ENCODE results near the gene RAPGEF2. TPM values are rescaled to one million over a fixed set of nuclear protein-coding genes. Genes with fewer than 3 reads are reported as not detected.

RAPGEF2 gene
- total and polyA plus RNA-seq, 8 donors = 4.3 to 27.5 (median 13.9) TPM

DNA sequence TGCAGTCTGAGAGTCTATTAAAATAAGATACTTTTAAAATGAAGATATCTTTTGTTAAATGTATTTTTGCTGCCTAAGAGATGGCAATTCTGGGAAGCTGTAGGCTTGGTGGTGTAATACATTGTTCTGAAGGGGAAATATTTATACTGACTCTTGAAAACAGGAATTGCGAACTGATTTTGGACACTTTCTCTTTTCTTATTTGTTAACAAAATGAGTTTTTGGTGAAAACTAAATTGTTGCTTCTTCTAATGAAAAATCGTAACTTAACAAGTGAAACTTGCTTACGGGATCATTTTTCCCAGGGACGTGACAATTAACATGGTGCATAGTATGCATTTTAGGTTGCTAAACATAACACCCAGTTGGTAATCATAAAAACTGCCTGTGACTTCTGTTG, 71.0 kb downstream of the RAPGEF2 start:
- intact Hi-C loops (cut with DNase I) = loop anchor here in 1 of 3 donors (10.0 kb wide), 1 partner anchor 319 kb away; no protein-coding TSS in a partner anchor
- ATAC-seq = no peak
- Histone ChIP-seq H3K27me3 (no peaks in the 10 kb centered on the region), H3K4me1 (peaks cover 6 to 7% (median 7%) of the 10 kb centered on the region in 3 donors), H3K36me3 (no peaks in the 10 kb centered on the region), H3K9me3 (no peaks in the 10 kb centered on the region), H3K4me3 (no peak overlapping the region), H3K27ac (no peak overlapping the region)
- FAIRE-seq = no peak
- TF ChIP-seq, protein P1, sequence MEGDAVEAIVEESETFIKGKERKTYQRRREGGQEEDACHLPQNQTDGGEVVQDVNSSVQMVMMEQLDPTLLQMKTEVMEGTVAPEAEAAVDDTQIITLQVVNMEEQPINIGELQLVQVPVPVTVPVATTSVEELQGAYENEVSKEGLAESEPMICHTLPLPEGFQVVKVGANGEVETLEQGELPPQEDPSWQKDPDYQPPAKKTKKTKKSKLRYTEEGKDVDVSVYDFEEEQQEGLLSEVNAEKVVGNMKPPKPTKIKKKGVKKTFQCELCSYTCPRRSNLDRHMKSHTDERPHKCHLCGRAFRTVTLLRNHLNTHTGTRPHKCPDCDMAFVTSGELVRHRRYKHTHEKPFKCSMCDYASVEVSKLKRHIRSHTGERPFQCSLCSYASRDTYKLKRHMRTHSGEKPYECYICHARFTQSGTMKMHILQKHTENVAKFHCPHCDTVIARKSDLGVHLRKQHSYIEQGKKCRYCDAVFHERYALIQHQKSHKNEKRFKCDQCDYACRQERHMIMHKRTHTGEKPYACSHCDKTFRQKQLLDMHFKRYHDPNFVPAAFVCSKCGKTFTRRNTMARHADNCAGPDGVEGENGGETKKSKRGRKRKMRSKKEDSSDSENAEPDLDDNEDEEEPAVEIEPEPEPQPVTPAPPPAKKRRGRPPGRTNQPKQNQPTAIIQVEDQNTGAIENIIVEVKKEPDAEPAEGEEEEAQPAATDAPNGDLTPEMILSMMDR (IDR thresholded peaks at IDR 0.05) = no peak
- WGBS, 2 donors = 79 to 84% methylated on average over 4 of the region's 4 CpGs
- no peak for DNase-seq

DNA sequence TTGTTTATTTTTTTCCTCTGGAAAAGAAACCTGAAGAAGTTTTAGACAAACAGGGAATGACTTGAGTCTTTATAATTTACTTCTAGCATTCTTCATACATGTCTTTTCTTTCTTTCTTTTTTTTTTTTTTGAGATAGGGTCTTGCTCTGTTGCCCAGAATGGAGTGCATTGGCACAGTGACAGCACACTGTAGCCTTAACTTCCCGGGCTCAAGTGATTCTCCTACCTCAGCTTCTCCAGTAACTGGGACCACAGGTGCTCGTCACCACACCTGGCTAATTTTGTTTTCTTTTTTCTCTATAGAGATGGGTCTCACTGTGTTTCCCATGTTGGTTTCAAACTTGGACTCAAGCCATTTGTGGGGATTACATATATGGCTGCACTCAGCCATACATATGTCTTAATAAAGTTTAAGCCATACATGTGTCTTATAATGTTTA, 71.8 kb downstream of the RAPGEF2 start:
- DNase-seq = no peak
- intact Hi-C loops (cut with DNase I) = loop anchor here in 1 of 3 donors (10.0 kb wide), 1 partner anchor 320 kb away; no protein-coding TSS in a partner anchor
- Histone ChIP-seq H3K27me3 (no peaks in the 10 kb centered on the region), H3K36me3 (no peaks in the 10 kb centered on the region), H3K4me1 (peaks cover 7 to 11% (median 10%) of the 10 kb centered on the region in 3 donors), H3K4me3 (no peak overlapping the region), H3K27ac (no peak overlapping the region), H3K9me3 (no peaks in the 10 kb centered on the region)
- WGBS, 2 donors = 59 to 69% methylated on average over 2 of the region's 2 CpGs
- TF ChIP-seq, protein P1 (IDR thresholded peaks at IDR 0.05) = no peak
- FAIRE-seq = no peak
- no peak for ATAC-seq

DNA sequence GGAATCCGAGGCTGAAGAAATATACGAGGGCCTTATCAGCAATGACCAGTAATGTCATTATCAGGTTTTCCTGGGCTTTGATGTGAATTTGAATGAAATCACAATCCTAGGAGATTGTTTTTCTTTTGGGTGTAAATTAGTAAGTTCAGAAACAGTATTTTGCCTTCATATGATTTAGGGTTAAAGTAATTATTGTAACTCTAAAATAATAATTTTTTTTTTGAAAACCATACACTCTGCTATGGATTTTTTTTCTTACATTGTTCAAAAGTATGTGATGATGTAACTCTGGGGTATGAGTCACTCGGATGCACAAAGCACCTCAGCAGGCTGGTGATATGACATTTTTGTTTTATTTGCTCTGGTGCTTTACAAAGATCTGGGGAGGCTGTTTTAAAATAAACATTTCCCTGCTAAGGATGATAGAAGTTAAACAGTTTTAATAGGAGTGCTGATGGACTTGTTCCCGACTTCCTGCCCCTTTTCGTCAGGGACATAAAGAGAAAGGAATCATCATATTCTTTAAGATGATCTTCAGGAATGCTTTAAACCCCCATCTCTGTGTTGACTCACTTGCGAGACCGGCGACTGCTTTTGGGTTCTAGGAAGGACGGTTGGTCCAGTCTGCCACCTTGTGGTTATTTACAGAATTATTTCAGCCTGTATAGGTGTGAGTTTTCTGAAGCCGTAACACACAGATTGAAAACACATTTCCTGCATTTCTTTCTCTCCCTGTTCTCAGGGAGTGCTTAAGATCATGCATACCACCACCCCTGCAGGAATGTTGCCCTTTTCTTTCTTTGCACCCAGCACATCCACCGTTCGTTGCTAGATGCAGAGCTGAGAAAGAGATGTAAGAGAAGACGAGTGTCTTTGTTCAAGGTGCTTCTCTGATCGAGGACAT, 72.5 kb downstream of the RAPGEF2 start:
- no peak overlapping the region for H3K27ac ChIP-seq
- H3K9me3 ChIP-seq = no peaks in the 10 kb centered on the region
- peak; percentile 91 for FAIRE-seq
- H3K36me3 ChIP-seq = no peaks in the 10 kb centered on the region
- H3K4me3 ChIP-seq = no peak overlapping the region
- intact Hi-C loops (cut with DNase I) = loop anchor here in 1 of 3 donors (10.0 kb wide), 1 partner anchor 321 kb away; no protein-coding TSS in a partner anchor
- no peaks in the 10 kb centered on the region for H3K27me3 ChIP-seq
- DNase-seq = peak in 4 of 6 donors; percentile 26 to 59 (median 42)
- 12 to 14% methylated on average over 14 of the region's 14 CpGs for WGBS, 2 donors
- ATAC-seq = peak; percentile 91 to 95 (median 94)
- peaks cover 8 to 14% (median 11%) of the 10 kb centered on the region in 3 donors for H3K4me1 ChIP-seq
- TF ChIP-seq, protein P1 (IDR thresholded peaks at IDR 0.05) = peak; percentile 42 to 70 (median 67)

DNA sequence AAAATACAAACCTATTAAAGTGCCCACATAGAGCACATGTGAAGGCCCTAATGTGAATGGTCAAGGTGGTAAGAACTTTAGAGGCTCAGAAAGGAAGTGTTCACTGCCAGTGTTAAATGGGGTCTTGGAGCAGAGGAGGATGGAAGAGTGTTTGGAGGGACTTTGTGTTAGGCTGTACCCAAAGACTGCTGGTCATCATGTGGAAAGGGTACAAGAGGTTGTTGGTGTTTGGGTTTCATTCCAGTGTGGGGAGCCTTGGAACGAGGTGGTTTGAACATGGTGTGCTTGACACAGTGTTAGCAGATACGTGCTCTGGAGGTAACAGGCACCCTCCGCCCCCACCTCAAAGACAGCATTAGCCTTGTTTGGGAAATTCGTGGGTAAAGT, 73.1 kb downstream of the RAPGEF2 start:
- ATAC-seq (peak in 1 of 4 donors; percentile 18), DNase-seq (no peak), FAIRE-seq (no peak)
- Histone ChIP-seq H3K27ac (no peak overlapping the region), H3K4me3 (no peak overlapping the region), H3K9me3 (no peaks in the 10 kb centered on the region), H3K27me3 (no peaks in the 10 kb centered on the region), H3K4me1 (peaks cover 11 to 17% (median 14%) of the 10 kb centered on the region in 3 donors), H3K36me3 (no peaks in the 10 kb centered on the region)
- WGBS, 2 donors = 61 to 62% methylated on average over 4 of the region's 4 CpGs
- intact Hi-C loops (cut with DNase I) = loop anchor here in 1 of 3 donors (10.0 kb wide), 1 partner anchor 321 kb away; no protein-coding TSS in a partner anchor
- TF ChIP-seq, protein P1 (IDR thresholded peaks at IDR 0.05) = no peak
